ENCODE results near the gene DRAXIN.
A peak's percentile ranks its signal among the peaks of the same experiment; 100 is the strongest.
"Not testable (repeated sequence)": the region's sequence is repeated elsewhere in the genome, so short reads cannot be mapped to it uniquely, and the experiment has no call there.

Gene DRAXIN

GRCh38 chr1:11691302-11691914 is at the start of gene DRAXIN:
Gene DRAXIN (plus strand): TSS chr1:11691710. CDS start chr1:11706259, 14,549 bp downstream.
- no peak for TF ChIP-seq CTCF (IDR thresholded peaks at IDR 0.05)
- Histone ChIP-seq H3K4me3 (peak within 1 kb of the TSS; percentile 64), H3K27ac (no peak within 1 kb of the TSS)
- DNase-seq (ENCODE audit: low spot score): no peak

- no peak for DNase-seq (ENCODE audit: low spot score)
- no peak overlapping the region for H3K4me3 ChIP-seq
- TF ChIP-seq CTCF (IDR thresholded peaks at IDR 0.05): no peak
- no peak overlapping the region for H3K27ac ChIP-seq
Measured at GRCh38 chr1:11641776-11642305, 49.7 kb upstream of the DRAXIN start.

- DNase-seq (ENCODE audit: low spot score); H3K4me3 ChIP-seq; H3K27ac ChIP-seq: not testable (repeated sequence)
- peak; percentile 94 for TF ChIP-seq CTCF (IDR thresholded peaks at IDR 0.05)
Measured at GRCh38 chr1:11642418-11643017, 49.0 kb upstream of the DRAXIN start.

- Histone ChIP-seq H3K27ac (no peak overlapping the region), H3K4me3 (no peak overlapping the region)
- DNase-seq (ENCODE audit: low spot score): no peak
- no peak for TF ChIP-seq CTCF (IDR thresholded peaks at IDR 0.05)
Measured at GRCh38 chr1:11643782-11644181, 47.7 kb upstream of the DRAXIN start.

GRCh38 chr1:11645270-11645669 is 46.2 kb upstream of the DRAXIN start:
- DNase-seq (ENCODE audit: low spot score): no peak
- TF ChIP-seq CTCF (IDR thresholded peaks at IDR 0.05): no peak
- no peak overlapping the region for H3K4me3 ChIP-seq
- H3K27ac ChIP-seq: no peak overlapping the region

GRCh38 chr1:11645670-11646265 is 45.7 kb upstream of the DRAXIN start:
- no peak overlapping the region for H3K27ac ChIP-seq
- H3K4me3 ChIP-seq: no peak overlapping the region
- no peak for DNase-seq (ENCODE audit: low spot score)
- TF ChIP-seq CTCF (IDR thresholded peaks at IDR 0.05): peak; percentile 71
